ENCODE results near the gene IGFL4. TPM values are rescaled to one million over a fixed set of nuclear protein-coding genes. Genes with fewer than 3 reads are reported as not detected.

Gene IGFL4
- total and polyA plus RNA-seq, 4 experiments from 2014 or later = not detected

- no peaks in the 10 kb centered on the region for H3K4me1 Mint-ChIP-seq
- intact Hi-C loops (cut with micrococcal nuclease) = no loop called here
- no peak for DNase-seq
- Histone ChIP-seq H3K27me3 (ENCODE audit: insufficient read depth, low read length) (peaks cover 21% of the 10 kb centered on the region), H3K4me3 (ENCODE audit: low read length in 2 of 2) (no peak overlapping the region), H3K9me3 (ENCODE audit: control insufficient read depth in 1 of 2, low read length in 2 of 2) (no peaks in the 10 kb centered on the region), H3K36me3 (ENCODE audit: insufficient read depth, low read length) (no peaks in the 10 kb centered on the region), H3K4me1 (ENCODE audit: insufficient read depth, low read length) (no peaks in the 10 kb centered on the region), H3K27ac (ENCODE audit: low read depth, low read length) (no peak overlapping the region)
- ChIA-PET POLR2A (ENCODE audit: partially characterized antibody) (no interaction called here), CTCF (ENCODE audit: partially characterized antibody) (no interaction called here)
- peaks cover 0 to 3% of the 10 kb centered on the region in 2 donors for H3K36me3 Mint-ChIP-seq
- peaks cover 2 to 25% (median 8%) of the 10 kb centered on the region in 8 donors for H3K9me3 Mint-ChIP-seq
- peaks cover 36 to 38% of the 10 kb centered on the region in 2 donors for H3K27me3 Mint-ChIP-seq
- no peak overlapping the region for H3K27ac Mint-ChIP-seq
- no peak overlapping the region for H3K4me3 Mint-ChIP-seq
Measured at GRCh38 chr19:46040125-46040524, 677 bp downstream of the IGFL4 start.

- H3K4me1 ChIP-seq (ENCODE audit: insufficient read depth, low read length) = no peaks in the 10 kb centered on the region
- peaks cover 8% of the 10 kb centered on the region for H3K27me3 ChIP-seq (ENCODE audit: insufficient read depth, low read length)
- H3K4me3 Mint-ChIP-seq = no peak overlapping the region
- peaks cover 17 to 23% of the 10 kb centered on the region in 2 donors for H3K27me3 Mint-ChIP-seq
- peaks cover 0 to 12% (median 2%) of the 10 kb centered on the region in 8 donors for H3K9me3 Mint-ChIP-seq
- POLR2A ChIA-PET (ENCODE audit: partially characterized antibody) = interaction anchor here (1.2 kb wide), 1 partner anchor 10 kb away, joined by 3 read pairs; no protein-coding TSS in a partner anchor
- H3K4me3 ChIP-seq (ENCODE audit: low read length in 2 of 2) = no peak overlapping the region
- no peaks in the 10 kb centered on the region for H3K36me3 ChIP-seq (ENCODE audit: insufficient read depth, low read length)
- no peak overlapping the region for H3K27ac ChIP-seq (ENCODE audit: low read depth, low read length)
- intact Hi-C loops (cut with micrococcal nuclease) = no loop called here
- H3K27ac Mint-ChIP-seq = no peak overlapping the region
- CTCF ChIA-PET (ENCODE audit: partially characterized antibody) = interaction anchor here (1.3 to 1.4 kb wide), 2 partner anchors 9 to 228 kb away, joined by 3 to 5 read pairs; no protein-coding TSS in a partner anchor
- H3K9me3 ChIP-seq (ENCODE audit: control insufficient read depth in 1 of 2, low read length in 2 of 2) = no peaks in the 10 kb centered on the region
- DNase-seq = no peak
- peaks cover 0 to 3% of the 10 kb centered on the region in 2 donors for H3K36me3 Mint-ChIP-seq
- H3K4me1 Mint-ChIP-seq = no peaks in the 10 kb centered on the region
Measured at GRCh38 chr19:46036744-46037128, 4.1 kb downstream of the IGFL4 start.

GRCh38 chr19:46035986-46036743 is 4.6 kb downstream of the IGFL4 start:
- POLR2A ChIA-PET (ENCODE audit: partially characterized antibody) = interaction anchor here (1.2 kb wide), 1 partner anchor 10 kb away, joined by 3 read pairs; no protein-coding TSS in a partner anchor
- H3K36me3 ChIP-seq (ENCODE audit: insufficient read depth, low read length) = no peaks in the 10 kb centered on the region
- intact Hi-C loops (cut with micrococcal nuclease) = no loop called here

GRCh38 chr19:46035546-46035945 is 5.3 kb downstream of the IGFL4 start:
- Mint-ChIP-seq H3K27ac (no peak overlapping the region), H3K4me3 (no peak overlapping the region), H3K4me1 (no peaks in the 10 kb centered on the region), H3K27me3 (peaks cover 9 to 14% of the 10 kb centered on the region in 2 donors), H3K36me3 (no peaks in the 10 kb centered on the region), H3K9me3 (peaks cover 0 to 10% (median 2%) of the 10 kb centered on the region in 8 donors)
- no peak overlapping the region for H3K27ac ChIP-seq (ENCODE audit: low read depth, low read length)
- ChIA-PET CTCF (ENCODE audit: partially characterized antibody) (no interaction called here), POLR2A (ENCODE audit: partially characterized antibody) (no interaction called here)
- intact Hi-C loops (cut with micrococcal nuclease) = no loop called here
- H3K4me1 ChIP-seq (ENCODE audit: insufficient read depth, low read length) = no peaks in the 10 kb centered on the region
- H3K9me3 ChIP-seq (ENCODE audit: control insufficient read depth in 1 of 2, low read length in 2 of 2) = no peaks in the 10 kb centered on the region
- no peak for DNase-seq
- H3K4me3 ChIP-seq (ENCODE audit: low read length in 2 of 2) = no peak overlapping the region
- no peaks in the 10 kb centered on the region for H3K27me3 ChIP-seq (ENCODE audit: insufficient read depth, low read length)
- no peaks in the 10 kb centered on the region for H3K36me3 ChIP-seq (ENCODE audit: insufficient read depth, low read length)

More at GRCh38 chr19:46035986-46036743, 4.6 kb downstream of the IGFL4 start:
- Mint-ChIP-seq H3K27ac (no peak overlapping the region), H3K27me3 (peaks cover 15 to 20% of the 10 kb centered on the region in 2 donors), H3K9me3 (peaks cover 0 to 12% (median 2%) of the 10 kb centered on the region in 8 donors), H3K36me3 (peaks cover 0 to 1% of the 10 kb centered on the region in 2 donors), H3K4me3 (no peak overlapping the region), H3K4me1 (no peaks in the 10 kb centered on the region)
- H3K4me1 ChIP-seq (ENCODE audit: insufficient read depth, low read length) = no peaks in the 10 kb centered on the region
- DNase-seq = no peak
- peaks cover 5% of the 10 kb centered on the region for H3K27me3 ChIP-seq (ENCODE audit: insufficient read depth, low read length)
- no peak overlapping the region for H3K27ac ChIP-seq (ENCODE audit: low read depth, low read length)
- H3K4me3 ChIP-seq (ENCODE audit: low read length in 2 of 2) = no peak overlapping the region
- no peaks in the 10 kb centered on the region for H3K9me3 ChIP-seq (ENCODE audit: control insufficient read depth in 1 of 2, low read length in 2 of 2)
- CTCF ChIA-PET (ENCODE audit: partially characterized antibody) = interaction anchor here (1.3 to 1.4 kb wide), 2 partner anchors 8 to 229 kb away, joined by 3 to 5 read pairs; no protein-coding TSS in a partner anchor

- DNase-seq = no peak
- H3K36me3 Mint-ChIP-seq = no peaks in the 10 kb centered on the region
- no peak overlapping the region for H3K27ac Mint-ChIP-seq
- H3K4me3 ChIP-seq (ENCODE audit: low read length in 2 of 2) = no peak overlapping the region
- peaks cover 5 to 11% of the 10 kb centered on the region in 2 donors for H3K27me3 Mint-ChIP-seq
- peaks cover 0 to 9% (median 2%) of the 10 kb centered on the region in 8 donors for H3K9me3 Mint-ChIP-seq
- no peak overlapping the region for H3K27ac ChIP-seq (ENCODE audit: low read depth, low read length)
- peaks cover 2 to 6% (median 4%) of the 10 kb centered on the region in 4 donors for H3K4me1 Mint-ChIP-seq
- H3K36me3 ChIP-seq (ENCODE audit: insufficient read depth, low read length) = no peaks in the 10 kb centered on the region
- no peaks in the 10 kb centered on the region for H3K4me1 ChIP-seq (ENCODE audit: insufficient read depth, low read length)
- POLR2A ChIA-PET (ENCODE audit: partially characterized antibody) = no interaction called here
- intact Hi-C loops (cut with micrococcal nuclease) = no loop called here
- CTCF ChIA-PET (ENCODE audit: partially characterized antibody) = interaction anchor here (1.1 to 2.0 kb wide), 2 partner anchors 24 to 232 kb away, joined by 3 to 9 read pairs; no protein-coding TSS in a partner anchor
- H3K27me3 ChIP-seq (ENCODE audit: insufficient read depth, low read length) = no peaks in the 10 kb centered on the region
- no peaks in the 10 kb centered on the region for H3K9me3 ChIP-seq (ENCODE audit: control insufficient read depth in 1 of 2, low read length in 2 of 2)
- no peak overlapping the region for H3K4me3 Mint-ChIP-seq
Measured at GRCh38 chr19:46033401-46033800, 7.4 kb downstream of the IGFL4 start.

- Histone ChIP-seq H3K27me3 (ENCODE audit: insufficient read depth, low read length) (no peaks in the 10 kb centered on the region), H3K4me1 (ENCODE audit: insufficient read depth, low read length) (no peaks in the 10 kb centered on the region), H3K36me3 (ENCODE audit: insufficient read depth, low read length) (no peaks in the 10 kb centered on the region), H3K4me3 (ENCODE audit: low read length in 2 of 2) (no peak overlapping the region), H3K9me3 (ENCODE audit: control insufficient read depth in 1 of 2, low read length in 2 of 2) (no peaks in the 10 kb centered on the region), H3K27ac (ENCODE audit: low read depth, low read length) (no peak overlapping the region)
- Mint-ChIP-seq H3K36me3 (no peaks in the 10 kb centered on the region), H3K27ac (no peak overlapping the region), H3K4me1 (peaks cover 2 to 6% (median 4%) of the 10 kb centered on the region in 4 donors), H3K9me3 (peaks cover 0 to 8% (median 2%) of the 10 kb centered on the region in 8 donors), H3K4me3 (no peak overlapping the region), H3K27me3 (peaks cover 5 to 11% of the 10 kb centered on the region in 2 donors)
- ChIA-PET POLR2A (ENCODE audit: partially characterized antibody) (no interaction called here), CTCF (ENCODE audit: partially characterized antibody) (interaction anchor here (1.1 to 2.0 kb wide), 2 partner anchors 24 to 233 kb away, joined by 3 to 9 read pairs; no protein-coding TSS in a partner anchor)
- no peak for DNase-seq
- intact Hi-C loops (cut with micrococcal nuclease) = no loop called here
Measured at GRCh38 chr19:46032597-46033025, 8.2 kb downstream of the IGFL4 start.

GRCh38 chr19:46031781-46032596 is 8.8 kb downstream of the IGFL4 start:
- intact Hi-C loops (cut with micrococcal nuclease) = no loop called here
- Mint-ChIP-seq H3K4me1 (peaks cover 2 to 6% (median 4%) of the 10 kb centered on the region in 4 donors), H3K4me3 (no peak overlapping the region), H3K27me3 (peaks cover 4 to 10% of the 10 kb centered on the region in 2 donors), H3K36me3 (no peaks in the 10 kb centered on the region), H3K27ac (no peak overlapping the region), H3K9me3 (peaks cover 0 to 3% (median under 1%) of the 10 kb centered on the region in 8 donors)
- ChIA-PET CTCF (ENCODE audit: partially characterized antibody) (interaction anchor here (1.0 kb wide), 1 partner anchor 11 kb away, joined by 3 read pairs; no protein-coding TSS in a partner anchor), POLR2A (ENCODE audit: partially characterized antibody) (no interaction called here)
- Histone ChIP-seq H3K27me3 (ENCODE audit: insufficient read depth, low read length) (no peaks in the 10 kb centered on the region), H3K4me3 (ENCODE audit: low read length in 2 of 2) (no peak overlapping the region), H3K27ac (ENCODE audit: low read depth, low read length) (no peak overlapping the region), H3K36me3 (ENCODE audit: insufficient read depth, low read length) (no peaks in the 10 kb centered on the region), H3K4me1 (ENCODE audit: insufficient read depth, low read length) (no peaks in the 10 kb centered on the region), H3K9me3 (ENCODE audit: control insufficient read depth in 1 of 2, low read length in 2 of 2) (no peaks in the 10 kb centered on the region)
- no peak for DNase-seq

All from CD4-positive, alpha-beta memory T cell (primary cell).